Erythroblast (primary cell): ENCODE measurements around the gene ITPKB.

Experiments used
- GATA1 ChIP-seq: IDR thresholded peaks from 2 replicates; pipeline ENCODE4 v1.6.1; 2011; ENCODE audit warnings: low read depth, mild to moderate bottlenecking, control low read depth, low read length, moderate library complexity
- POLR2A ChIP-seq: IDR thresholded peaks from 2 replicates; pipeline ENCODE4 v1.6.1; 2011; ENCODE audit warnings: mild to moderate bottlenecking, low read length

DNA sequence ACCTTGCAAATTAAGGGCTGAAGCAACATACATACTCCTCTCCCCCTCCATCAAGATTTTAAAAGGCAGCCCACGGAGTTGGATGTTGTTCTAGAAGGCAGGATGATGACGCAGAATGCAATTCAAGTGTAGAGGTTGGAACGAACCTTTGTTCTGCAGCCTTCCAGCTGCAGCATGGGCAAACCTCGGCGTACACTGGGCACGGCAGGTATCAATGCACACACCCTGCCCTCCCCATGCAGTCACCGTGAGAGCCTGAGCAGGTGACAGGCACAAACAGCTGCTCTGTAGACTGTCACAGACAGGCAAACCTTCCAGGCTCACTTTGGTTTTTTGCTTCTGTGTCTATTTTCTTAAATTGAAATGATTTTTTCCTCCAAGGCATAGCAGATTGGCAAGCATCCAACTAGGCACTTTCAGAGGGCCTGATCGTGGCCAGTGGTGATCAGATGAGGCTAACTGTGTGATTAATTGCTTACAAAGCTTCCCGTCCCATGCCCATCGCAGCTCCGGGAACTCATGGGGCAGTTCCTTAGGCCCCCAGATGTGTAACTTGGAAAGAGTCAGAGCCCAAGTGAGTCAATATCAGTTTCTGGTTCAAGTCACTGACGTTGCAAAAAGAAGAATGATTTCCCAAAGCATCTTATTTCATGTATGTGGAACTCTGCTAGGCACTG, 82.3 kb downstream of the ITPKB start:
- TF ChIP-seq POLR2A = no peak
- no peak for TF ChIP-seq GATA1
